Thoracic aorta (tissue), 2 donors: ENCODE measurements around the gene PEAK1. TPM values are rescaled to one million over a fixed set of nuclear protein-coding genes. Genes with fewer than 3 reads are reported as not detected.

Experiments used
- ATAC-seq: fragments of 150-250 bp; one replicate; pipeline ENCODE4 v1.8.0; 2017; ENCODE audit warnings: low read depth; ENCODE audit not compliant: insufficient number of reproducible peaks, low FRiP score
- DNase-seq: peaks from one replicate; pipeline ENCODE4 v3.0.0-alpha.2; 2020; ENCODE audit warnings: low spot score
- H3K27ac ChIP-seq, 2 donors: fragments of 200-600 bp; sonication (generic); 1 replicate in 1 of 2; 2 replicates in 1 of 2; pipeline ENCODE4 v1.5.1; 2016; ENCODE audit warnings: mild to moderate bottlenecking in 2 of 2, moderate library complexity in 2 of 2
- H3K27me3 ChIP-seq: fragments of 200-600 bp; sonication (generic); replicated peaks from 2 replicates; pipeline ENCODE4 v1.6.0; 2016; ENCODE audit warnings: mild to moderate bottlenecking; ENCODE audit not compliant: insufficient read depth
- H3K36me3 ChIP-seq: fragments of 200-600 bp; sonication (generic); one replicate; pipeline ENCODE4 v1.5.1; 2016
- H3K4me1 ChIP-seq, 2 donors: fragments of 200-600 bp; sonication (generic); 1 replicate in 1 of 2; 2 replicates in 1 of 2; pipeline versions ENCODE4 v1.5.1 to v1.6.0; 2016; ENCODE audit warnings: low read depth in 2 of 2, mild to moderate bottlenecking in 1 of 2; ENCODE audit not compliant: control insufficient read depth in 1 of 2
- H3K4me3 ChIP-seq: fragments of 200-600 bp; sonication (generic); 2 replicates; pipeline ENCODE4 v1.5.1; 2016; ENCODE audit warnings: mild to moderate bottlenecking
- H3K9me3 ChIP-seq: fragments of 200-600 bp; sonication (generic); 2 replicates; pipeline ENCODE4 v1.5.1; 2016
- CTCF ChIP-seq: fragments of 200-600 bp; sonication (generic); IDR thresholded peaks from one replicate; pipeline ENCODE4 v1.5.1; 2019; ENCODE audit warnings: antibody characterized with exemption
- total RNA-seq, 2 donors: library from RNA; depleted of rRNA; stranded (reverse); fragments of >200 nt; gene quantifications; one replicate each; pipeline versions ENCODE4 v1.1.0 to v1.2.3, GENCODE V29; 2016

Gene PEAK1
- total RNA-seq, 2 donors from 2014 or later = 94.2 to 95.9 TPM

- H3K9me3 ChIP-seq = no peaks in the 10 kb centered on the region
- no peak for TF ChIP-seq CTCF
- H3K36me3 ChIP-seq = no peaks in the 10 kb centered on the region
- ATAC-seq (no peak), DNase-seq (no peak)
- H3K27ac ChIP-seq = no peak overlapping the region
- no peak overlapping the region for H3K4me3 ChIP-seq
- H3K27me3 ChIP-seq = no peaks in the 10 kb centered on the region
- H3K4me1 ChIP-seq = no peaks in the 10 kb centered on the region
Observed at GRCh38 chr15:77127626-77128025, 292.3 kb downstream of the PEAK1 start.

- H3K9me3 ChIP-seq = no peaks in the 10 kb centered on the region
- no peaks in the 10 kb centered on the region for H3K4me1 ChIP-seq
- DNase-seq (no peak), ATAC-seq (no peak)
- H3K36me3 ChIP-seq = no peaks in the 10 kb centered on the region
- H3K4me3 ChIP-seq = no peak overlapping the region
- no peak overlapping the region for H3K27ac ChIP-seq
- TF ChIP-seq CTCF = no peak
- no peaks in the 10 kb centered on the region for H3K27me3 ChIP-seq
Observed at GRCh38 chr15:77126529-77127326, 293.2 kb downstream of the PEAK1 start.

GRCh38 chr15:77123854-77124253, 296.1 kb downstream of the PEAK1 start:
- H3K36me3 ChIP-seq = no peaks in the 10 kb centered on the region
- no peak for DNase-seq
- H3K4me1 ChIP-seq = peaks cover 0 to 3% of the 10 kb centered on the region in 2 donors
- no peaks in the 10 kb centered on the region for H3K27me3 ChIP-seq
- H3K9me3 ChIP-seq = no peaks in the 10 kb centered on the region
- no peak overlapping the region for H3K4me3 ChIP-seq
- no peak for TF ChIP-seq CTCF
- no peak overlapping the region for H3K27ac ChIP-seq
- no peak for ATAC-seq

GRCh38 chr15:77122576-77122975, 297.3 kb downstream of the PEAK1 start:
- ATAC-seq (no peak), DNase-seq (no peak)
- Histone ChIP-seq H3K4me3 (no peak overlapping the region), H3K27me3 (no peaks in the 10 kb centered on the region), H3K4me1 (peaks cover 0 to 3% of the 10 kb centered on the region in 2 donors), H3K9me3 (no peaks in the 10 kb centered on the region), H3K27ac (no peak overlapping the region), H3K36me3 (no peaks in the 10 kb centered on the region)
- TF ChIP-seq CTCF = no peak

GRCh38 chr15:77121599-77121998, 298.3 kb downstream of the PEAK1 start:
- ATAC-seq = no peak

More at GRCh38 chr15:77121599-77121998, 298.3 kb downstream of the PEAK1 start:
- no peak overlapping the region for H3K4me3 ChIP-seq
- H3K27ac ChIP-seq = no peak overlapping the region
- no peaks in the 10 kb centered on the region for H3K9me3 ChIP-seq
- no peak for DNase-seq
- TF ChIP-seq CTCF = no peak
- peaks cover 0 to 3% of the 10 kb centered on the region in 2 donors for H3K4me1 ChIP-seq
- H3K36me3 ChIP-seq = no peaks in the 10 kb centered on the region
- no peaks in the 10 kb centered on the region for H3K27me3 ChIP-seq
